ENCODE data around the gene NAV2. TPM values are rescaled to one million over a fixed set of nuclear protein-coding genes. Genes with fewer than 3 reads are reported as not detected.

The NAV2 gene
- polyA plus RNA-seq, 3 donors, result not detected

DNA sequence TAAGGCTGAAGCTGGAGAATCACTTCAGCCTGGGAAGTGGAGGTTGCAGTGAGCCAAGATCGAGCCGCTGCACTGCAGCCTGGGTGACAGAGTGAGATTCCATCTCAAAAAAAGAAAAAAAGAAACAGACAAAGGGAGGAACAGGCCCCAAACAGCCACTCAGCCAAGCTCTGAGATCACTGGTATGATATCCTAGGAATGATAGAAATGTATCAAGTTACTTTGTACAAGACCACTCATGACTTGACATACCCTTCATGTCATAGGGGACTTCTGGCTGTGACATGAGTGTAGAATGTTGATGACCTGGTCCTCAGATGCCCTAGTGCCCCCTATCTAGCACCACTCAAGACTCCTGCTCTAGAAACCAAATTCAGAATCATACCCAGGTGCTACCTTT, 216.5 kb downstream of the NAV2 start:
- Mint-ChIP-seq H3K4me1 (no peaks in the 10 kb centered on the region), H3K4me3 (no peak overlapping the region), H3K9me3 (peaks cover 0 to 3% (median 0%) of the 10 kb centered on the region in 7 donors), H3K27ac (peak overlapping the region in 1 of 7 donors; percentile 50), H3K27me3 (ENCODE audit: low read depth in 3 of 3) (peaks cover 0 to 7% (median 2%) of the 10 kb centered on the region in 3 donors), H3K36me3 (no peaks in the 10 kb centered on the region)
- Histone ChIP-seq H4K20me1 (ENCODE audit: insufficient read depth, low read length) (no peaks in the 10 kb centered on the region), H3K9me3 (replicated peaks in 1 of 2; ENCODE audit: control insufficient read depth in 1 of 2, insufficient read depth in 1 of 2, low read length in 2 of 2) (no peaks in the 10 kb centered on the region), H3K4me1 (ENCODE audit: control insufficient read depth in 1 of 2, insufficient read depth in 2 of 2, low read length in 2 of 2) (no peaks in the 10 kb centered on the region), H3K79me2 (ENCODE audit: insufficient read depth, low read length) (no peaks in the 10 kb centered on the region), H2AFZ (ENCODE audit: insufficient read depth, low read depth, low read length, poor library complexity, severe bottlenecking) (no peak overlapping the region), H3K27me3 (ENCODE audit: control insufficient read depth in 2 of 2, insufficient read depth in 2 of 2, low read length in 2 of 2) (no peaks in the 10 kb centered on the region), H3K4me3 (replicated peaks in 1 of 3; ENCODE audit: low read depth in 2 of 3, low read length in 3 of 3) (no peak overlapping the region), H3K36me3 (replicated peaks in 1 of 2; ENCODE audit: control insufficient read depth in 1 of 2, insufficient read depth in 2 of 2, low read length in 2 of 2) (no peaks in the 10 kb centered on the region), H3K27ac (ENCODE audit: low read depth in 1 of 2, low read length in 2 of 2) (no peak overlapping the region), H3K9ac (ENCODE audit: insufficient read depth, low read length, poor library complexity, severe bottlenecking) (no peak overlapping the region), H3K4me2 (replicated peaks; ENCODE audit: extremely low read depth, low read length, poor library complexity, severe bottlenecking) (no peak overlapping the region)
- DNase-seq, result no peak
- intact Hi-C loops (cut with micrococcal nuclease), result no loop called here
- TF ChIP-seq, protein P1, sequence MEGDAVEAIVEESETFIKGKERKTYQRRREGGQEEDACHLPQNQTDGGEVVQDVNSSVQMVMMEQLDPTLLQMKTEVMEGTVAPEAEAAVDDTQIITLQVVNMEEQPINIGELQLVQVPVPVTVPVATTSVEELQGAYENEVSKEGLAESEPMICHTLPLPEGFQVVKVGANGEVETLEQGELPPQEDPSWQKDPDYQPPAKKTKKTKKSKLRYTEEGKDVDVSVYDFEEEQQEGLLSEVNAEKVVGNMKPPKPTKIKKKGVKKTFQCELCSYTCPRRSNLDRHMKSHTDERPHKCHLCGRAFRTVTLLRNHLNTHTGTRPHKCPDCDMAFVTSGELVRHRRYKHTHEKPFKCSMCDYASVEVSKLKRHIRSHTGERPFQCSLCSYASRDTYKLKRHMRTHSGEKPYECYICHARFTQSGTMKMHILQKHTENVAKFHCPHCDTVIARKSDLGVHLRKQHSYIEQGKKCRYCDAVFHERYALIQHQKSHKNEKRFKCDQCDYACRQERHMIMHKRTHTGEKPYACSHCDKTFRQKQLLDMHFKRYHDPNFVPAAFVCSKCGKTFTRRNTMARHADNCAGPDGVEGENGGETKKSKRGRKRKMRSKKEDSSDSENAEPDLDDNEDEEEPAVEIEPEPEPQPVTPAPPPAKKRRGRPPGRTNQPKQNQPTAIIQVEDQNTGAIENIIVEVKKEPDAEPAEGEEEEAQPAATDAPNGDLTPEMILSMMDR (IDR thresholded peaks at IDR 0.05), result no peak
- 100% methylated on average over 1 of the region's 2 CpGs for WGBS (ENCODE audit: insufficient coverage)

DNA sequence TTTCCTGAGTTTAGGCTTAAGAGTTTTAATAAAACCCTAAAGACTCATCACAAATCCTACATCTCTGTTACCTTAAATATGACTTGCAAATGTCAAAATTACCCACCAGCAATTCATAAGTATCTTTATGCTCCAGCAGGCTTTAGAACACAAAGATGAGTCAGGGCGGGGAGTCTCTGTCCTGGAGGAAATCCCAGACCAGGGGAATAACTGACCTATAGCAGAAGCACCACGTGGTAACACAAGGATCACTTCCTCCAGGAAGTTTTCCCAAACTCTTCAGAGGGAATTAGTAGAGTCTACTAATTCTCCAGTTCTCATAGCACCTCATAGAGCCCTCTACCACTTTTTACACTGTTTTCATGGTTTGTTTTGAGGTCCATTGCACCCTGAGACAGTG, 217.0 kb downstream of the NAV2 start:
- Mint-ChIP-seq H3K36me3 (no peaks in the 10 kb centered on the region), H3K27me3 (ENCODE audit: low read depth in 3 of 3) (peaks cover 0 to 8% (median 2%) of the 10 kb centered on the region in 3 donors), H3K4me1 (no peaks in the 10 kb centered on the region), H3K27ac (no peak overlapping the region), H3K9me3 (peaks cover 0 to 3% (median 0%) of the 10 kb centered on the region in 7 donors), H3K4me3 (no peak overlapping the region)
- Histone ChIP-seq H3K27ac (ENCODE audit: low read depth in 1 of 2, low read length in 2 of 2) (no peak overlapping the region), H3K9ac (ENCODE audit: insufficient read depth, low read length, poor library complexity, severe bottlenecking) (no peak overlapping the region), H3K4me3 (replicated peaks in 1 of 3; ENCODE audit: low read depth in 2 of 3, low read length in 3 of 3) (no peak overlapping the region), H3K36me3 (replicated peaks in 1 of 2; ENCODE audit: control insufficient read depth in 1 of 2, insufficient read depth in 2 of 2, low read length in 2 of 2) (no peaks in the 10 kb centered on the region), H3K9me3 (replicated peaks in 1 of 2; ENCODE audit: control insufficient read depth in 1 of 2, insufficient read depth in 1 of 2, low read length in 2 of 2) (no peaks in the 10 kb centered on the region), H3K79me2 (ENCODE audit: insufficient read depth, low read length) (no peaks in the 10 kb centered on the region), H3K4me2 (replicated peaks; ENCODE audit: extremely low read depth, low read length, poor library complexity, severe bottlenecking) (no peak overlapping the region), H3K4me1 (ENCODE audit: control insufficient read depth in 1 of 2, insufficient read depth in 2 of 2, low read length in 2 of 2) (no peaks in the 10 kb centered on the region), H2AFZ (ENCODE audit: insufficient read depth, low read depth, low read length, poor library complexity, severe bottlenecking) (no peak overlapping the region), H3K27me3 (ENCODE audit: control insufficient read depth in 2 of 2, insufficient read depth in 2 of 2, low read length in 2 of 2) (no peaks in the 10 kb centered on the region), H4K20me1 (ENCODE audit: insufficient read depth, low read length) (no peaks in the 10 kb centered on the region)
- TF ChIP-seq, protein P1 (IDR thresholded peaks at IDR 0.05), result no peak
- no peak for DNase-seq
- WGBS (ENCODE audit: insufficient coverage), result no CpG with 5 or more reads among the region's 2 CpGs
- intact Hi-C loops (cut with micrococcal nuclease), result no loop called here

All from CD14-positive monocyte (primary cell).